Colonic mucosa (tissue), 4 donors: Measurements from ENCODE around the gene CAMTA1. TPM values are rescaled to one million over a fixed set of nuclear protein-coding genes. Genes with fewer than 3 reads are reported as not detected.

Source experiments
- DNase-seq: peaks from one replicate; pipeline ENCODE4 v3.0.0-alpha.2; 2020
- H3K27ac ChIP-seq: fragments of 200-600 bp; one replicate; pipeline ENCODE4 v1.8.0; 2021
- H3K27me3 ChIP-seq: fragments of 200-600 bp; one replicate; pipeline ENCODE4 v1.8.0; 2021
- H3K36me3 ChIP-seq: fragments of 200-600 bp; one replicate; pipeline ENCODE4 v1.8.0; 2021
- H3K4me1 ChIP-seq: fragments of 200-600 bp; one replicate; pipeline ENCODE4 v1.8.0; 2021; ENCODE audit warnings: mild to moderate bottlenecking
- H3K4me3 ChIP-seq: fragments of 200-600 bp; one replicate; pipeline ENCODE4 v1.8.0; 2021
- H3K9ac ChIP-seq, 2 donors: one replicate each; pipeline ENCODE4 v1.7.0; 2013; ENCODE audit warnings: control low read depth in 2 of 2, low read depth in 2 of 2, low read length in 2 of 2
- H3K9me3 ChIP-seq: fragments of 200-600 bp; one replicate; pipeline ENCODE4 v1.8.0; 2021
- CTCF ChIP-seq: fragments of 200-600 bp; IDR thresholded peaks from one replicate; pipeline ENCODE4 v1.8.0; 2022; ENCODE audit warnings: antibody characterized with exemption, mild to moderate bottlenecking
- intact Hi-C: fragments of 100-400 bp; cut with DNase I; formaldehyde crosslinking; loops from one replicate; pipeline ENCODE4 v1.14.1; 2022
- total RNA-seq, 2 donors: library from RNA; stranded (reverse); fragmentation: NEBNext Ultra II Directional in 1 of 2; extraction: Animal tissue kit (Norgen Biotek cat#: 25700) in 1 of 2; gene quantifications; one replicate each; pipeline ENCODE4 v1.2.1, GENCODE V29; 2021
- donor health status: healthy.
- donor health status: DM: no; HTN: no; CAD: no.
- donor health status: DM: no; HTN: no; CAD: no.

The CAMTA1 gene
- total RNA-seq, 2 donors from 2014 or later = 76.8 to 92.8 TPM

GRCh38 chr1:7624791-7625355 lies 839.6 kb downstream of the CAMTA1 start:
- intact Hi-C loops = no loop called here
- no peaks in the 10 kb centered on the region for H3K36me3 ChIP-seq

GRCh38 chr1:7625401-7625800 lies 840.1 kb downstream of the CAMTA1 start:
- Histone ChIP-seq H3K9ac (no peak overlapping the region), H3K36me3 (no peaks in the 10 kb centered on the region), H3K4me1 (no peaks in the 10 kb centered on the region), H3K9me3 (no peaks in the 10 kb centered on the region), H3K27me3 (no peaks in the 10 kb centered on the region), H3K27ac (no peak overlapping the region), H3K4me3 (no peak overlapping the region)
- TF ChIP-seq CTCF = no peak
- no peak for DNase-seq
- intact Hi-C loops = no loop called here

More at GRCh38 chr1:7624791-7625355, 839.6 kb downstream of the CAMTA1 start:
- Histone ChIP-seq H3K27ac (no peak overlapping the region), H3K4me1 (no peaks in the 10 kb centered on the region), H3K4me3 (no peak overlapping the region), H3K27me3 (no peaks in the 10 kb centered on the region), H3K9me3 (no peaks in the 10 kb centered on the region), H3K9ac (no peak overlapping the region)
- TF ChIP-seq CTCF = no peak
- DNase-seq = no peak

GRCh38 chr1:7628273-7628672 lies 843.0 kb downstream of the CAMTA1 start:
- intact Hi-C loops = no loop called here
- H3K27me3 ChIP-seq = no peaks in the 10 kb centered on the region
- H3K36me3 ChIP-seq = no peaks in the 10 kb centered on the region
- no peak for TF ChIP-seq CTCF
- no peak overlapping the region for H3K27ac ChIP-seq
- no peaks in the 10 kb centered on the region for H3K9me3 ChIP-seq
- H3K4me3 ChIP-seq = no peak overlapping the region
- DNase-seq = no peak
- no peak overlapping the region for H3K9ac ChIP-seq
- H3K4me1 ChIP-seq = no peaks in the 10 kb centered on the region

- DNase-seq = no peak
These were observed 843.8 kb downstream of the CAMTA1 start for GRCh38 chr1:7629011-7629410.

GRCh38 chr1:7629465-7630195 lies 844.4 kb downstream of the CAMTA1 start:
- no peaks in the 10 kb centered on the region for H3K4me1 ChIP-seq
- no peak for DNase-seq
- TF ChIP-seq CTCF = no peak
- H3K9me3 ChIP-seq = no peaks in the 10 kb centered on the region
- H3K9ac ChIP-seq = no peak overlapping the region
- H3K27me3 ChIP-seq = no peaks in the 10 kb centered on the region
- intact Hi-C loops = no loop called here
- no peak overlapping the region for H3K4me3 ChIP-seq
- no peaks in the 10 kb centered on the region for H3K36me3 ChIP-seq
- no peak overlapping the region for H3K27ac ChIP-seq

More at GRCh38 chr1:7629011-7629410, 843.8 kb downstream of the CAMTA1 start:
- Histone ChIP-seq H3K36me3 (no peaks in the 10 kb centered on the region), H3K27me3 (no peaks in the 10 kb centered on the region), H3K9me3 (no peaks in the 10 kb centered on the region), H3K4me3 (no peak overlapping the region), H3K9ac (no peak overlapping the region), H3K27ac (no peak overlapping the region), H3K4me1 (no peaks in the 10 kb centered on the region)
- no peak for TF ChIP-seq CTCF
- intact Hi-C loops = no loop called here
